Ascending aorta (tissue), 2 donors: ENCODE measurements around the gene CDK7. TPM values are rescaled to one million over a fixed set of nuclear protein-coding genes. Genes with fewer than 3 reads are reported as not detected.

Experiments
- DNase-seq, 2 donors: peaks; one replicate each; pipeline ENCODE4 v3.0.0-alpha.2; 2019; ENCODE audit warnings: low spot score in 2 of 2
- H3K27ac ChIP-seq, 2 donors: fragments of 200-600 bp; sonication (generic); one replicate each; pipeline ENCODE4 v1.5.1; 2016 to 2017; ENCODE audit warnings: mild to moderate bottlenecking in 1 of 2
- H3K27me3 ChIP-seq: fragments of 200-600 bp; sonication (generic); one replicate; pipeline ENCODE4 v1.5.1; 2017
- H3K36me3 ChIP-seq, 2 donors: fragments of 200-600 bp; sonication (generic); one replicate each; pipeline ENCODE4 v1.5.1; 2016
- H3K4me1 ChIP-seq, 2 donors: fragments of 200-600 bp; sonication (generic); one replicate each; pipeline ENCODE4 v1.5.1; 2016 to 2017; ENCODE audit warnings: mild to moderate bottlenecking in 1 of 2
- H3K4me3 ChIP-seq, 2 donors: fragments of 200-600 bp; sonication (generic); one replicate each; pipeline ENCODE4 v1.5.1; 2016 to 2017; ENCODE audit warnings: mild to moderate bottlenecking in 1 of 2
- H3K9me3 ChIP-seq, 2 donors: fragments of 200-600 bp; sonication (generic); one replicate each; pipeline ENCODE4 v1.5.1; 2016
- intact Hi-C: fragments of 100-400 bp; cut with DNase I; formaldehyde crosslinking; loops from one replicate; pipeline ENCODE4 v1.15.1; 2023
- total RNA-seq: library from RNA; depleted of rRNA; stranded (reverse); fragments of >200 nt; gene quantifications from one replicate; pipeline ENCODE4 v1.1.0, GENCODE V29; 2016
- TF ChIP-seq, protein P1 (sequence below), 3 experiments: fragments of 200-600 bp in 2 of 3; fragments of 450-650 bp in 1 of 3; sonication (generic) in 2 of 3; IDR thresholded peaks; one replicate each; pipeline ENCODE4 v1.5.1; 2016 to 2019; ENCODE audit warnings: antibody characterized with exemption in 3 of 3, mild to moderate bottlenecking in 1 of 3, moderate library complexity in 1 of 3

Gene CDK7
- total RNA-seq, 1 donor from 2014 or later: 94.3 TPM

DNA sequence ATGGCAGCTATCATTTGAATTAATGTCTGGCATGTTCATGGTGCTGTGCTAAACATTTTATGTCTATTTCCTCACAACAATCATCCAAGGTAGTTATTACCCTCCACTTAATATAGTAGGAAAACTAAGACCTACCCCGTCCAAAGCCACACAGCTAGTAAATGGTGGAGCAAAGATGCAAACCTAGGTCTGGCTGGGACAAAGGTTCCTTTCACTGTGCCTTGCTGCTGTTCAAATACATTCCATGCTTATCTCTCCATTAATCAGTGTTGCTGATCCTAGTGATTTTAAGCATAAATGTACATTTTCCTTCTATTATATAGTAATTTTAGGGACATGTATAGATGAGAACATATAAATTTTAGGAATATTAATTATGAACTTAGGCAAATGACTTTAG is 59.2 kb downstream of the CDK7 start:
- no peak overlapping the region for H3K27ac ChIP-seq
- H3K27me3 ChIP-seq: no peaks in the 10 kb centered on the region
- TF ChIP-seq, protein P1, sequence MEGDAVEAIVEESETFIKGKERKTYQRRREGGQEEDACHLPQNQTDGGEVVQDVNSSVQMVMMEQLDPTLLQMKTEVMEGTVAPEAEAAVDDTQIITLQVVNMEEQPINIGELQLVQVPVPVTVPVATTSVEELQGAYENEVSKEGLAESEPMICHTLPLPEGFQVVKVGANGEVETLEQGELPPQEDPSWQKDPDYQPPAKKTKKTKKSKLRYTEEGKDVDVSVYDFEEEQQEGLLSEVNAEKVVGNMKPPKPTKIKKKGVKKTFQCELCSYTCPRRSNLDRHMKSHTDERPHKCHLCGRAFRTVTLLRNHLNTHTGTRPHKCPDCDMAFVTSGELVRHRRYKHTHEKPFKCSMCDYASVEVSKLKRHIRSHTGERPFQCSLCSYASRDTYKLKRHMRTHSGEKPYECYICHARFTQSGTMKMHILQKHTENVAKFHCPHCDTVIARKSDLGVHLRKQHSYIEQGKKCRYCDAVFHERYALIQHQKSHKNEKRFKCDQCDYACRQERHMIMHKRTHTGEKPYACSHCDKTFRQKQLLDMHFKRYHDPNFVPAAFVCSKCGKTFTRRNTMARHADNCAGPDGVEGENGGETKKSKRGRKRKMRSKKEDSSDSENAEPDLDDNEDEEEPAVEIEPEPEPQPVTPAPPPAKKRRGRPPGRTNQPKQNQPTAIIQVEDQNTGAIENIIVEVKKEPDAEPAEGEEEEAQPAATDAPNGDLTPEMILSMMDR (IDR thresholded peaks at IDR 0.05): no peak
- no peak for DNase-seq
- intact Hi-C loops: no loop called here
- no peak overlapping the region for H3K4me3 ChIP-seq
- H3K4me1 ChIP-seq: no peaks in the 10 kb centered on the region
- no peaks in the 10 kb centered on the region for H3K9me3 ChIP-seq
- peaks cover 0 to 2% of the 10 kb centered on the region in 2 donors for H3K36me3 ChIP-seq

DNA sequence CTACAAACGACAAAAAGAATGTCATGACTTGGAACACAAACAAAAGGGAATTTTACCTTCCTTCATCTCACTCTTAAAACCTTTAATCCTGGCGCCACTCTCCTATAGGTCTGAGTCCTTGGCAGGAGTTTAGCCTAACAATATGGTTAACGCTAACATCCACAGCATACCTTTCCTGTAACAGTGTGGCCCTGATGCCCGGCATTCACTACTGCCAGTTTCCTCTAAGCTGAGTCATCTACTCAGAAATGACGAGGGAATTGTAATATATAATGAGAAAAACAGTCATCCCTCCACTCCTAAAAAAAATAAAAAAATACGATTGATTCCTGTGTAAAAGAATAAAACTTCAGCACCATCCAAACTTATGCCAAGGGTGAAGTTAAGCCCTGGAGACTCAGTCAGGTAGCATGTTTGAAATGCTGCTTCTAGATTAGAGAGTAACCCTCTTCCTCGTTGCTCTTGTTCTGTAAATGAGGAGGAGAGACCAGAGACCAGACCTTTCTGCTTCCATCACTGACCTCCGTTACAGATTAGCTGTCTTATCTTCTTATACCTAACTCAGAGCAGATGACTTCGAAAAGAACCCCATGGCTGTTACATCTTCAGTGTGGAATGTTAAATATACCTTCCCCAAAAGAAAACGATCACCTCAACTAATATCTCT is 60.5 kb downstream of the CDK7 start:
- H3K9me3 ChIP-seq: no peaks in the 10 kb centered on the region
- no peak for DNase-seq
- peak overlapping the region in 1 of 2 donors; percentile 8 for H3K27ac ChIP-seq
- TF ChIP-seq, protein P1 (IDR thresholded peaks at IDR 0.05): no peak
- H3K36me3 ChIP-seq: peaks cover 0 to 2% of the 10 kb centered on the region in 2 donors
- intact Hi-C loops: no loop called here
- H3K4me3 ChIP-seq: no peak overlapping the region
- no peaks in the 10 kb centered on the region for H3K4me1 ChIP-seq
- H3K27me3 ChIP-seq: no peaks in the 10 kb centered on the region

DNA sequence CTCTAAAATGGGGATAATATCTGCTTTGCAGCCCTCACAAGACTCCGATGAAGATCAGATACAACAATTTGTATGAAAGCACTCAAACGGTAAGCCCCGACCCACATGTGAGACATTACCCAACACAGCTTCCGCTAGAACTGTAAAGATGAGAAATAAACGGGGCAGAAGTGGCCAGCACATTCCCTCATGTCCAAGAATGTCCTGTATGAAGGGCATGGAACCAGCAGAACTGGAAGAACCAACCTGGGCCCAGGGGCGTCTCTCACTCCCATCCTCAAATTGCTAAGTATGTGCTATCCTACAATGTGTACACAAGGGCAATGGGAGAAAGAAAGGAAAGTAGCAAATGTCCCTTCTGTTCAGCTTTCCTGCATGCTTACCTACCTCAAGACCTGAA is 64.9 kb downstream of the CDK7 start:
- Histone ChIP-seq H3K4me1 (peaks cover 0 to 4% of the 10 kb centered on the region in 2 donors), H3K27me3 (no peaks in the 10 kb centered on the region), H3K4me3 (no peak overlapping the region), H3K27ac (no peak overlapping the region), H3K36me3 (no peaks in the 10 kb centered on the region), H3K9me3 (no peaks in the 10 kb centered on the region)
- TF ChIP-seq, protein P1 (IDR thresholded peaks at IDR 0.05): no peak
- intact Hi-C loops: no loop called here
- no peak for DNase-seq

DNA sequence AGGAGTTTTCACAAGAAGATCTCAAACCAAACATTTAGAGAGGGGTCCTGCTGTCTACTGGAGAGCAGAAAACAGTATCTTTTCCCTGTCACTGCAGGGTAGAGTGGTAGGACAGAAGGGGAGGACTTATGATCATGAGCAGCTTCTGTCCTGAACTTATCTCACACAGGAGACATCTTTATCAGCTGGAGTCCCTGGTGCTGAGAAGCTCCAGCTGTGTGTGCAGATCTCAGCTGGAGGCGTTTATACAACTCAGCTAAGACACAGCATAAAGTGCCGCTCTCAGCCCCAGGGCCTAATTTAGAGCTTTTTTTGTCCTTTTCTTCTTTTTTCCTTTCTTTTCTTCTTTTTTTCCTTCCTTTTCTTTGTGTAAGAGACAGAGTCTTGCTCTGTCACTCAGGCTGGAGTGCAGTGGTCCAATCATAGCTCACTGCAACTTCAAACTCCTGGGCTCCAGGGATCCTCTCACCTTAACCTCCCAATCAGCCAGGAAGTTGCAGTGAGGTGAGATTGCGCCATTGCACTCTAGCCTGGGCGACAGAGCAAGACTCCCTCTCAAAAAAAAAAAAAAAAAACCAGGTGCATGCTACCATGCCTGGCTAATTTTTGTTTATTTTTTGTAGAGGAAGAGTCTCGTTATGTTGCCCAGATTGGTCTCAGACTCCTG is 66.0 kb downstream of the CDK7 start:
- no peak for DNase-seq
- H3K4me3 ChIP-seq: no peak overlapping the region
- TF ChIP-seq, protein P1 (IDR thresholded peaks at IDR 0.05): no peak
- intact Hi-C loops: no loop called here
- peaks cover 0 to 4% of the 10 kb centered on the region in 2 donors for H3K4me1 ChIP-seq
- H3K27ac ChIP-seq: no peak overlapping the region
- H3K36me3 ChIP-seq: no peaks in the 10 kb centered on the region
- no peaks in the 10 kb centered on the region for H3K27me3 ChIP-seq
- no peaks in the 10 kb centered on the region for H3K9me3 ChIP-seq

DNA sequence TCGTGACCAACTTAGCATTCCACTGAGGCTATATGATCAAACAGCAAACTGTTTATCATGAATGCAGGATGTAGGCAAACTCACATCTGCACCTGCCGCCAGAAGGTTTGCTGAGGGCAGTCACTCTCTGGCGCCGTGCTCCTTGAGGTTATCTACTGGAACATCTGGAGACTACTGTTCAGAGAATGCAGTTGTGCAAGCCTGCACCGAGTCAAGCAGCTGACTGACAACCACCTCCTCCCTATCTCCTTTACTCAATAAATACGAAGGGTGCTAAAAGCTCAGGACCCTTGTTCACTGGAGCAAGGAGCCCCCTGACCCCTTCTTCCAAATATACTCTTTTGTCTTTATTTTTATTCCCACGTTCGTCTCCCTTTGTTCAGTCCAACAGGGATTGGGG is 70.8 kb downstream of the CDK7 start:
- H3K36me3 ChIP-seq: peaks cover 0 to 14% of the 10 kb centered on the region in 2 donors
- H3K27ac ChIP-seq: no peak overlapping the region
- TF ChIP-seq, protein P1 (IDR thresholded peaks at IDR 0.05): no peak
- H3K4me3 ChIP-seq: no peak overlapping the region
- intact Hi-C loops: no loop called here
- H3K4me1 ChIP-seq: peaks cover 0 to 4% of the 10 kb centered on the region in 2 donors
- H3K27me3 ChIP-seq: no peaks in the 10 kb centered on the region
- DNase-seq: no peak
- no peaks in the 10 kb centered on the region for H3K9me3 ChIP-seq
